WI38 (cell line): ENCODE measurements around the gene UBE2R2.
"Not testable (repeated sequence)": the region's sequence is repeated elsewhere in the genome, so short reads cannot be mapped to it uniquely, and the experiment has no call there.

Experiments used
- H3K4me3 ChIP-seq: 2 replicates; pipeline ENCODE4 v1.5.1; 2011; ENCODE audit warnings: low read depth, mild to moderate bottlenecking, control low read depth, low read length
- TF ChIP-seq, protein P1 (sequence below): IDR thresholded peaks from 2 replicates; pipeline ENCODE4 v1.5.1; 2012; ENCODE audit warnings: low read depth, mild to moderate bottlenecking, control low read depth, low read length

Gene UBE2R2

DNA sequence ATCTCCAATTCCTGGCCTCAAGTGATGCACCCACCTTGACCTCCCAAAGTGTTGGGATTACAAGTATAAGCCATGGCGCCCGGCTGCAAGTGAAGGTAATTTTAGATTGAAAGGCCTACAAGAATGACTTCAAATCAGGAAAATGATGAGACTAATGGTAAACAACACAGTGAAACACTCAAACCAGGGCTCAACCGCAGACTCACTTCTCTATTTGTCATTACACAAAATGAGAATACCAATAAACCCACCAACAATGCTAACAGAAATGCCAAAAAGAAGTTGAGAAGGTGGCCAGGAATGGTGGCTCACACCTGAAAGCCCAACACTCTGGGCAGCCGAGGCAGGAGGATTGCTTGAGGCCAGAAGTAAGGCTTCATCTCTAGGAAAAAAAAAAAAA is 139.6 kb downstream of the UBE2R2 start:
- TF ChIP-seq, protein P1, sequence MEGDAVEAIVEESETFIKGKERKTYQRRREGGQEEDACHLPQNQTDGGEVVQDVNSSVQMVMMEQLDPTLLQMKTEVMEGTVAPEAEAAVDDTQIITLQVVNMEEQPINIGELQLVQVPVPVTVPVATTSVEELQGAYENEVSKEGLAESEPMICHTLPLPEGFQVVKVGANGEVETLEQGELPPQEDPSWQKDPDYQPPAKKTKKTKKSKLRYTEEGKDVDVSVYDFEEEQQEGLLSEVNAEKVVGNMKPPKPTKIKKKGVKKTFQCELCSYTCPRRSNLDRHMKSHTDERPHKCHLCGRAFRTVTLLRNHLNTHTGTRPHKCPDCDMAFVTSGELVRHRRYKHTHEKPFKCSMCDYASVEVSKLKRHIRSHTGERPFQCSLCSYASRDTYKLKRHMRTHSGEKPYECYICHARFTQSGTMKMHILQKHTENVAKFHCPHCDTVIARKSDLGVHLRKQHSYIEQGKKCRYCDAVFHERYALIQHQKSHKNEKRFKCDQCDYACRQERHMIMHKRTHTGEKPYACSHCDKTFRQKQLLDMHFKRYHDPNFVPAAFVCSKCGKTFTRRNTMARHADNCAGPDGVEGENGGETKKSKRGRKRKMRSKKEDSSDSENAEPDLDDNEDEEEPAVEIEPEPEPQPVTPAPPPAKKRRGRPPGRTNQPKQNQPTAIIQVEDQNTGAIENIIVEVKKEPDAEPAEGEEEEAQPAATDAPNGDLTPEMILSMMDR: no peak
- no peak overlapping the region for H3K4me3 ChIP-seq

DNA sequence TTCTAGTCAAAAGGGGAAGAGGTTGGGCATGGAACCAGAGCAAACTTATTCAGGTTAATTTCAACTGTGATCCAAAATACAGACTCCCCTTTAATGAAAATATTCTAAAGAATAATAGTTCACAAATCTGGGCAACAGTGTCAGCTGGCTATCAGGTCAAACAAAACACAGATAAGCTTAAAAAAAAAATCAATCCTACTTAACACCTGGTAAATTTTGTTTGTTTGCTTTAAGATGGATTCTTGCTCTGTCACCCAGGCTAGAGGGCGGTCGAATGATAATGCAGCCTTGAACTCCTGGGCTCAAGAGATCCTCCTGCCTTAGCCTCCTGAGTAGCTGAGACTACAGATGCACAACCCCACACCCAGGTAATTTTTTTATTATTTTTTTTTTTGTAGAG is 142.8 kb downstream of the UBE2R2 start:
- TF ChIP-seq, protein P1: no peak
- H3K4me3 ChIP-seq: no peak overlapping the region

DNA sequence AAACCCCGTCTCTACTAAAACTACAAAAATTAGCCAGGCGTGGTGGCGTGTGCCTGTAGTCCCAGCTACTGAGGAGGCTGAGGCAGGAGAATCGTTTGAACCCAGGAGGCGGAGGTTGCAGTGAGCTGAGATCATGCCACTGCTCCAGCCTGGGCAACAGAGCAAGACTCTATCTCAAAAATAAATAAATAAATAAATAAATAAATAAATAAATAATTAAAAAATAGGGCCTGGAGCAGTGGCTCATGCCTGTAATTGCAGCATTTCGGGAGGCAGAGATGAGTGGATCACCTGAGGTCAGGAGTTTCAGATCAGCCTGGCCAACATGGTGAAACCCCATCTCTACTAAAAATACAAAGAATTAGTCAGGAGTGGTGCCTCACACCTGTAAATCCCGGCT is 145.5 kb downstream of the UBE2R2 start:
- H3K4me3 ChIP-seq: not testable (repeated sequence)

DNA sequence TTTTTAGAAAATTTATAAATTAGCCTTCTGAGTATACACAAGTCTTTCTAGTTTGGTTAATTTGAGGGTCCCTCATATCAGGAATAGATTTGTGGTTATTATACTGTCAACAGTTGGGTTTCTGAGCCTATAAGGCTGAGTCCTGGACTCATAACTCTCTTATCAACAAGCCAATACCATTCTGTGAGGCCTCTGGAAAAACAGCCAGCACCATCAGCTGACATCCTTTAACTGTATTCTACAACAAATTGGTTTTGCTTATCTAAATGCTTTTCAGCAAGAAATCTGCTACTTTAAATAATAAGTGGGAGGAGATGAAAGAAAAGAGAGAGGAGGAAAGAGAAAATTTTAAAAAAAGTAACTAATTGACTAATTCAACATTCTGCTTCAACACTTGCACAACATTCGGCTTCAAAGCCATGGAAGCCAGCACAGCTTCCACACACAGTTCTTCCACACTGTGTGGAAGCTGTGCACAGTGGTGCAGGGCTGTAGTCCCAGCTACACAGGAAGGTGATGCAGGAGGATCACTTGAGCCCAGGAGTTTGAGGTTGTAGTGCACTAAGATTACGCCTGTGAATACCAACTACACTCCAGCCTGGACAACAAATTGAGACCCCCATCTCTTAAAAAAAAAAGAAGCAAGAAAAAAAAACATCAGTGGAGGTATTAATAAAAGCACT is 147.3 kb downstream of the UBE2R2 start:
- H3K4me3 ChIP-seq: no peak overlapping the region
- TF ChIP-seq, protein P1: no peak
